ENCODE results near the gene SKI. TPM values are rescaled to one million over a fixed set of nuclear protein-coding genes. Genes with fewer than 3 reads are reported as not detected.

The SKI gene
- total and polyA plus RNA-seq, 4 donors: 17.1 to 90.7 (median 40.7) TPM

DNA sequence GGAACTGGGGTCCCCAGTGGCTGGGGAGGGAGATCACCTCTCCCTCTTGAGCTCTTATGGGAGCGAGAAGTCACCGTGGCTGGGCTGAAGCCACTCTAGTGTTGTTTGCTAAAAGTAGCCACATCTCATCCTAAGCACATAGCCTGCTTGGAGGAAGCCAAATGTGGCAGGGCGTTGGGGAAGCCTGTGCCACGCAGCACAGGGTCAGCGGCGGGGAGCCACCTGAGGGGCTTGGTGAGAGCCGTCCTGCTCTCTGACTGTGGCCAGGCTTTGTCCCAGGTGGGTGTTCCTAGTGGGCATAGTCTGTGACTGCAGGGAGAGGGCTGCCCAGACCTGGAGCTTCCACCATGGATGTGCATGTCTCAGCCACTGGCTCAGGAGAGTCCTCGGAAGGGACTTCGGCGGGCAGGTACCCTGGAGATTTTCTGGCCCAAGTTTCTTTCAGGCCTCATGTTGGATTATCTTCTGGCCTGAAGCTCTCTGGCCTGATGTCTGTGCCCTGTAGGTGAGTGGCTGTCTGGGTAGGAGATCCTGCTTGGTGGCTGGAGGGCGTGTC is 124.3 kb downstream of the SKI start:
- no peak overlapping the region for H3K9ac ChIP-seq (ENCODE audit: insufficient read depth in 1 of 2, low read length in 2 of 2)
- 90 to 95% methylated on average over 11 of the region's 11 CpGs for WGBS, 2 donors
- no peak for ATAC-seq (ENCODE audit: insufficient read depth, low FRiP score)

DNA sequence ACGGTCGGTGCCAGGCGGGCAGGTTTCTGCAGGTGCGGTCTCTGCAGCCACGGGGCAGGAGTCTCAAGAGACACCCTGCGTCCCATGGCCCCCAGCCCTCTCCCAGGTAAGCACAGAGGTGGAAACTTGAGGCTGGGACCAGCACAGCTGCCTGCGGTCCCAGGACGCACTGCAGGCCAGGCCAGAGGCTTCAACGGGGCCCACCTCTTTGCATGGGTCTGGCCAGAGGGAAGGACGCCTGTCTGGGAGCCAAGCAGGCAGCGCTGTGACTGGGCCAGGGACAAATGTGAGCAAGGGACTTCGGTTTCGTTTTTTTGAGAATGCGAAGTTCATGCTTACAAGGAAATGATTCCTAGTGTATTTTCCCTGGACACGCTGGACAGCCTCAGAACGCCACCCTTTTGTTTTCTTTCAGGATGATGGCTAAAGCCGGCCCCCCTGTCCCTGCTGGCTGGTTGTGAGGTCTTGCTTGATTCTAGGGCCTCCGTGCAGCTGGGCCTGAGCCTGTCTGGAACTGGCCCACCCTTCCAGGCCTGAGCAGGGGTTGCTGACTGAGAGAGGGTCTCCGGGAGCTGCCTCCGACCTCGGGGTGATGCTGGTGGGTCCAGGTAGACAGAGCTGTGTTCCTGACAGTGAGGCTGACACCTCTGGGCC is 124.9 kb downstream of the SKI start:
- no peaks in the 10 kb centered on the region for H3K27me3 ChIP-seq (ENCODE audit: control insufficient read depth in 3 of 3, insufficient read depth in 3 of 3, low read length in 2 of 3)
- no peak for DNase-seq
- 83 to 93% methylated on average over 21 of the region's 21 CpGs for WGBS, 2 donors

More for the DNA sequence above, 124.3 kb downstream of the SKI start:
- Histone ChIP-seq H3K36me3 (ENCODE audit: control insufficient read depth in 4 of 4, insufficient read depth in 4 of 4, low read length in 4 of 4) (no peaks in the 10 kb centered on the region), H3K9me3 (ENCODE audit: control insufficient read depth in 4 of 4, insufficient read depth in 3 of 4, low read length in 3 of 4) (peaks cover 0 to 5% (median 0%) of the 10 kb centered on the region in 4 donors), H3K4me1 (ENCODE audit: control insufficient read depth in 5 of 5, insufficient read depth in 5 of 5, low read length in 5 of 5) (peaks cover 0 to 9% (median 0%) of the 10 kb centered on the region in 5 donors), H3K27me3 (ENCODE audit: control insufficient read depth in 3 of 3, insufficient read depth in 3 of 3, low read length in 2 of 3) (no peaks in the 10 kb centered on the region), H3K27ac (ENCODE audit: low read depth in 1 of 2, low read length in 1 of 2) (no peak overlapping the region), H3K4me3 (no peak overlapping the region)
- TF ChIP-seq, protein P1, sequence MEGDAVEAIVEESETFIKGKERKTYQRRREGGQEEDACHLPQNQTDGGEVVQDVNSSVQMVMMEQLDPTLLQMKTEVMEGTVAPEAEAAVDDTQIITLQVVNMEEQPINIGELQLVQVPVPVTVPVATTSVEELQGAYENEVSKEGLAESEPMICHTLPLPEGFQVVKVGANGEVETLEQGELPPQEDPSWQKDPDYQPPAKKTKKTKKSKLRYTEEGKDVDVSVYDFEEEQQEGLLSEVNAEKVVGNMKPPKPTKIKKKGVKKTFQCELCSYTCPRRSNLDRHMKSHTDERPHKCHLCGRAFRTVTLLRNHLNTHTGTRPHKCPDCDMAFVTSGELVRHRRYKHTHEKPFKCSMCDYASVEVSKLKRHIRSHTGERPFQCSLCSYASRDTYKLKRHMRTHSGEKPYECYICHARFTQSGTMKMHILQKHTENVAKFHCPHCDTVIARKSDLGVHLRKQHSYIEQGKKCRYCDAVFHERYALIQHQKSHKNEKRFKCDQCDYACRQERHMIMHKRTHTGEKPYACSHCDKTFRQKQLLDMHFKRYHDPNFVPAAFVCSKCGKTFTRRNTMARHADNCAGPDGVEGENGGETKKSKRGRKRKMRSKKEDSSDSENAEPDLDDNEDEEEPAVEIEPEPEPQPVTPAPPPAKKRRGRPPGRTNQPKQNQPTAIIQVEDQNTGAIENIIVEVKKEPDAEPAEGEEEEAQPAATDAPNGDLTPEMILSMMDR (IDR thresholded peaks at IDR 0.05; ENCODE audit: control extremely low read depth, extremely low read depth): no peak
- DNase-seq: no peak

DNA sequence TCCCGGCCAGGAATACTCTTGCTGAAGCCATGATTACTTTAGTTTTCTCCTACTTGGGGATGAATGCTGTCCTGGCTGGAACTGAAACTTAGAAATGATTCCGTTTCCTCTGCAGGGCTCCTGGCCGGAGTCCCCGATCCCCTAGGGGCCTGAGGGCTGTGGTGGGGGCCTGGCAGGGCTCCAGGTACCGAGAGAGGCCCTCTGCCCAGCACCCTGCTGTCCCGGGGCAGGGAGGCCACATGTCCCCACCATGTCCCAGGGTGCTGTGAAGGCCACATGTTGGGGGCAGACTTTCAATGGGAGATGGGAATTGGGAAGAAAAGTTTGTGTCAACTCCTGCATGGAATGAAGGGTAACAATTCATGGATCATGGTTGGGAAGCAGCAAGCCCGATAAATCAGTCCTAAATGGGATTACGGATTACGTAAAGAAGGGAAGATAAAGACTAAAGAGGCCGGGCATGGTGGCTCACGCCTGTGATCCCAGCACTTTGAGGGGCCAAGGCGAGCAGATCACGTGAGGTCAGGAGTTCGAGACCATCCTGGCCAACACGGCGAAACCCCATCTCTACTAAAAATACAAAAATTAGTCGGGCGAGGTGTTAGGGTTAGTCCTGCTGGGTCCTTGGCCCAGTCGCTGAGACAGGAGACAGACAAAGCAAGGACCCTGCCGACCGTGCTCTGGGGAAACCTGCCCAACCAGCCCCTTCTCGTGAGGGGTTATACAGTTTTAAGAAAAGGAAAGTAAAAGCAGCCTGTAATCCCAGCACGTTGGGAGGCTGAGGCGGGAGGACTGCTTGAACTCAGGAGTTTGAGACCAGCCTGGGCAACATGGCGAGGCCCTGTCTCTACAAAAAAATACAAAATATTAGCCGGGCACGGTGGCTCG is 125.7 kb downstream of the SKI start:
- H3K36me3 ChIP-seq (ENCODE audit: control insufficient read depth in 4 of 4, insufficient read depth in 4 of 4, low read length in 4 of 4): peaks cover 0 to 2% (median 0%) of the 10 kb centered on the region in 4 donors
- H3K27ac ChIP-seq (ENCODE audit: low read depth in 1 of 2, low read length in 1 of 2): no peak overlapping the region
- DNase-seq: no peak

More for the DNA sequence above, 124.9 kb downstream of the SKI start:
- no peaks in the 10 kb centered on the region for H3K36me3 ChIP-seq (ENCODE audit: control insufficient read depth in 4 of 4, insufficient read depth in 4 of 4, low read length in 4 of 4)
- H3K9me3 ChIP-seq (ENCODE audit: control insufficient read depth in 4 of 4, insufficient read depth in 3 of 4, low read length in 3 of 4): peaks cover 0 to 5% (median 0%) of the 10 kb centered on the region in 4 donors
- peaks cover 0 to 9% (median 0%) of the 10 kb centered on the region in 5 donors for H3K4me1 ChIP-seq (ENCODE audit: control insufficient read depth in 5 of 5, insufficient read depth in 5 of 5, low read length in 5 of 5)
- TF ChIP-seq, protein P1 (IDR thresholded peaks at IDR 0.05; ENCODE audit: control extremely low read depth, extremely low read depth): no peak
- no peak for ATAC-seq (ENCODE audit: insufficient read depth, low FRiP score)
- no peak overlapping the region for H3K27ac ChIP-seq (ENCODE audit: low read depth in 1 of 2, low read length in 1 of 2)
- no peak overlapping the region for H3K4me3 ChIP-seq
- H3K9ac ChIP-seq (ENCODE audit: insufficient read depth in 1 of 2, low read length in 2 of 2): no peak overlapping the region

More for the DNA sequence above, 125.7 kb downstream of the SKI start:
- Histone ChIP-seq H3K4me1 (ENCODE audit: control insufficient read depth in 5 of 5, insufficient read depth in 5 of 5, low read length in 5 of 5) (peaks cover 0 to 9% (median 0%) of the 10 kb centered on the region in 5 donors), H3K9me3 (ENCODE audit: control insufficient read depth in 4 of 4, insufficient read depth in 3 of 4, low read length in 3 of 4) (no peaks in the 10 kb centered on the region), H3K27me3 (ENCODE audit: control insufficient read depth in 3 of 3, insufficient read depth in 3 of 3, low read length in 2 of 3) (no peaks in the 10 kb centered on the region), H3K9ac (ENCODE audit: insufficient read depth in 1 of 2, low read length in 2 of 2) (no peak overlapping the region), H3K4me3 (no peak overlapping the region)
- TF ChIP-seq, protein P1 (IDR thresholded peaks at IDR 0.05; ENCODE audit: control extremely low read depth, extremely low read depth): no peak
- 84 to 88% methylated on average over 28 of the region's 28 CpGs for WGBS, 2 donors
- ATAC-seq (ENCODE audit: insufficient read depth, low FRiP score): no peak
